SK-N-SH treated with all-trans-retinoic acid at 6 μM for 48 hours (cell line): ENCODE data around the gene LRRC41.
"Not testable (repeated sequence)": the region's sequence is repeated elsewhere in the genome, so short reads cannot be mapped to it uniquely, and the experiment has no call there.

ENCODE experiments used
- BACH2 ChIP-seq: fragments of 250-450 bp; sonication (Bioruptor Pico); IDR thresholded peaks from 2 replicates; pipeline ENCODE4 v1.9.0; 2021; ENCODE audit warnings: mild to moderate bottlenecking, borderline replicate concordance
- CREB5 ChIP-seq: fragments of 250-450 bp; sonication (Bioruptor Pico); IDR thresholded peaks from 2 replicates; pipeline ENCODE4 v1.5.1; 2020; ENCODE audit warnings: low read depth, mild to moderate bottlenecking, moderate library complexity
- CSDC2 ChIP-seq: fragments of 250-450 bp; sonication (Bioruptor Pico); IDR thresholded peaks from 2 replicates; pipeline ENCODE4 v1.5.0; 2020; ENCODE audit warnings: mild to moderate bottlenecking, moderate library complexity
- GLIS3 ChIP-seq: fragments of 250-450 bp; sonication (Bioruptor Pico); IDR thresholded peaks from 2 replicates; pipeline ENCODE4 v1.5.0; 2020; ENCODE audit warnings: mild to moderate bottlenecking, moderate library complexity
- PATZ1 ChIP-seq: fragments of 250-450 bp; sonication (Bioruptor Pico); IDR thresholded peaks from 2 replicates; pipeline ENCODE4 v1.8.0; 2020; ENCODE audit warnings: mild to moderate bottlenecking, moderate library complexity, borderline replicate concordance
- PPARA ChIP-seq: fragments of 250-450 bp; sonication (Bioruptor Pico); IDR thresholded peaks from 2 replicates; pipeline ENCODE4 v1.5.0; 2020; ENCODE audit warnings: mild to moderate bottlenecking, borderline replicate concordance
- RARB ChIP-seq: fragments of 250-450 bp; sonication (Bioruptor Pico); IDR thresholded peaks from 2 replicates; pipeline ENCODE4 v1.8.0; 2021; ENCODE audit warnings: mild to moderate bottlenecking, moderate library complexity
- TCF4 ChIP-seq: fragments of 250-450 bp; sonication (Bioruptor Pico); IDR thresholded peaks from 2 replicates; pipeline ENCODE4 v1.8.0; 2021; ENCODE audit warnings: mild to moderate bottlenecking, moderate library complexity, borderline replicate concordance
- ZNF565 ChIP-seq: fragments of 450-650 bp; formaldehyde crosslinking; conservative IDR thresholded peaks from 2 replicates; pipeline ENCODE4 v1.5.0; 2020; ENCODE audit warnings: low read depth, mild to moderate bottlenecking, moderate library complexity

- TF ChIP-seq CREB5; RARB (CRISPR knock-in tag); PATZ1 (CRISPR knock-in tag); TCF4; GLIS3 (CRISPR knock-in tag); ZNF565 (CRISPR knock-in tag); BACH2 (CRISPR knock-in tag); PPARA; CSDC2 (CRISPR knock-in tag): not testable (repeated sequence)
Observed at GRCh38 chr1:46246136-46246535, 57.3 kb downstream of the LRRC41 start.
